Osteoblast (primary cell): Measurements from ENCODE around the gene NUTM2G. TPM values are rescaled to one million over a fixed set of nuclear protein-coding genes. Genes with fewer than 3 reads are reported as not detected.
A peak's percentile ranks its signal among the peaks of the same experiment; 100 is the strongest.
"Not testable (repeated sequence)": the region's sequence is repeated elsewhere in the genome, so short reads cannot be mapped to it uniquely, and the experiment has no call there.

Experiments
- DNase-seq: peaks from one replicate; pipeline ENCODE4 v3.0.0; 2011; ENCODE audit warnings: low spot score, mixed read lengths; ENCODE audit not compliant: insufficient read length; ENCODE audit errors: missing footprints
- H2AFZ ChIP-seq: 2 replicates; pipeline ENCODE4 v1.6.0; 2011; ENCODE audit warnings: mild to moderate bottlenecking, low read length
- H3K27ac ChIP-seq: 2 replicates; pipeline ENCODE4 v1.5.1; 2011; ENCODE audit warnings: mild to moderate bottlenecking, low read depth, low read length, moderate library complexity
- H3K27me3 ChIP-seq: 2 replicates; pipeline ENCODE4 v1.6.0; 2012; ENCODE audit warnings: mild to moderate bottlenecking, control low read depth, inconsistent platforms, low read length, moderate library complexity; ENCODE audit not compliant: insufficient read depth
- H3K36me3 ChIP-seq: 2 replicates; pipeline ENCODE4 v1.5.1; 2011; ENCODE audit warnings: mild to moderate bottlenecking, low read length, control low read depth, moderate library complexity; ENCODE audit not compliant: insufficient read depth
- H3K4me1 ChIP-seq: 2 replicates; pipeline ENCODE4 v1.5.1; 2011; ENCODE audit warnings: mild to moderate bottlenecking, low read length, control low read depth, moderate library complexity; ENCODE audit not compliant: insufficient read depth
- H3K4me2 ChIP-seq: 2 replicates; pipeline ENCODE4 v1.6.0; 2011; ENCODE audit warnings: mild to moderate bottlenecking, low read length; ENCODE audit not compliant: insufficient read depth
- H3K4me3 ChIP-seq: fragments of 200-600 bp; sonication (generic); 3 replicates; pipeline ENCODE4 v1.5.1; 2012; ENCODE audit warnings: mild to moderate bottlenecking, low read length, inconsistent platforms; ENCODE audit not compliant: insufficient read depth
- H3K79me2 ChIP-seq: 2 replicates; pipeline ENCODE4 v1.6.0; 2012; ENCODE audit warnings: mild to moderate bottlenecking, low read length, control low read depth, inconsistent platforms; ENCODE audit not compliant: insufficient read depth
- H3K9me3 ChIP-seq: 2 replicates; pipeline ENCODE4 v1.5.1; 2011; ENCODE audit warnings: low read depth, low read length, control low read depth
- H4K20me1 ChIP-seq: 2 replicates; pipeline ENCODE4 v1.6.0; 2012; ENCODE audit warnings: mild to moderate bottlenecking, low read length, control low read depth; ENCODE audit not compliant: insufficient read depth
- total RNA-seq: library from RNA; depleted of rRNA; stranded (reverse); fragments of >200 nt; gene quantifications from 2 replicates; pipeline ENCODE4 v1.2.3, GENCODE V29; 2012

NUTM2G gene
- total RNA-seq, 1 donor, result not detected

- not testable (repeated sequence) for H3K4me3 ChIP-seq, H3K79me2 ChIP-seq
Observed at GRCh38 chr9:96918550-96918949, 10.1 kb upstream of the NUTM2G start.

DNA sequence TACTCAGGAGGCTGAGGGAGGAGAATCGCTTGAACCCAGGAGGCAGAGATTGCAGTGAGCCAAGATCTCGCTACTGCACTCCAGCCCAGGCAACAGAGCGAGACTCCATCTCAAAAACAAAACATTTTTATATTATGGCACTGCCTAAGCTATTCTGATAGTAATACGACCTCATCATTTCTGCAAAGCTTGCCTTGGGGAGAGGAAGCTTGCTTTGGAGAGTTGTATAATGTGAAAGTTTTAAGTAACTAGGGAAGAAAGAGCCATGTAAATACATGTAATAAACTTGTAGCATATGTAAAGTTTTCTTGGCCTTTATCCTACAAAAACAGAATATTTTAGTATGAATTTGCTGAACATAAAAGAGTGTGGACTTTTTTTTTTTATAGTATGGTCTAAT, 7.8 kb upstream of the NUTM2G start:
- H3K9me3 ChIP-seq, result not testable (repeated sequence)

More at GRCh38 chr9:96918550-96918949, 10.1 kb upstream of the NUTM2G start:
- not testable (repeated sequence) for DNase-seq, H3K36me3 ChIP-seq, H3K4me1 ChIP-seq, H2AFZ ChIP-seq, H3K9me3 ChIP-seq, H3K27ac ChIP-seq, H3K4me2 ChIP-seq, H4K20me1 ChIP-seq, H3K27me3 ChIP-seq

GRCh38 chr9:96925587-96925986, 3.1 kb upstream of the NUTM2G start:
- H3K4me2 ChIP-seq, H3K4me1 ChIP-seq, H4K20me1 ChIP-seq, H3K27me3 ChIP-seq, H3K27ac ChIP-seq, DNase-seq, H3K79me2 ChIP-seq, H3K9me3 ChIP-seq, H2AFZ ChIP-seq, H3K4me3 ChIP-seq, H3K36me3 ChIP-seq: not testable (repeated sequence)

More for the DNA sequence above, 7.8 kb upstream of the NUTM2G start:
- not testable (repeated sequence) for H3K27me3 ChIP-seq, H3K4me3 ChIP-seq, H3K4me1 ChIP-seq, H3K79me2 ChIP-seq, H2AFZ ChIP-seq, H4K20me1 ChIP-seq, DNase-seq, H3K4me2 ChIP-seq, H3K36me3 ChIP-seq, H3K27ac ChIP-seq

DNA sequence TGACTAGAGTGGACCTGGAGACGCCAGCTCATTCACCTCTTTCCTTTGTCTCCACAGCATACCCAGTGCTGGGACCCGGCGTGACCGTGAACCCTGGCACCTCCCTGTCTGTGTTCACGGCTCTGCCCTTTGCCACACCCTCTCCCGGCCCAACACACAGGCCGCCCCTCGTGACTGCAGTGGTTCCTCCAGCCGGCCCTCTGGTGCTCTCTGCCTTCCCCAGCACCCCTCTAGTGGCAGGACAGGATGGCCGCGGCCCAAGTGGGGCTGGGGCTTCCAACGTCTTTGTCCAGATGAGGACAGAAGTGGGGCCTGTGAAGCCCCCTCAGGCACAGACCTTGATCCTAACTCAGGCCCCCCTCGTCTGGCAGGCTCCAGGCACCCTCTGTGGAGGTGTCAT, 3.0 kb downstream of the NUTM2G start:
- not testable (repeated sequence) for H3K27me3 ChIP-seq, DNase-seq, H3K4me3 ChIP-seq, H3K79me2 ChIP-seq, H3K4me1 ChIP-seq, H2AFZ ChIP-seq, H3K27ac ChIP-seq, H4K20me1 ChIP-seq, H3K4me2 ChIP-seq, H3K9me3 ChIP-seq, H3K36me3 ChIP-seq

GRCh38 chr9:96934097-96934496, 5.5 kb downstream of the NUTM2G start:
- H3K79me2 ChIP-seq, H3K9me3 ChIP-seq, H3K4me2 ChIP-seq, H3K27ac ChIP-seq, H2AFZ ChIP-seq, H3K27me3 ChIP-seq, H3K4me1 ChIP-seq, H3K4me3 ChIP-seq, H4K20me1 ChIP-seq, DNase-seq, H3K36me3 ChIP-seq: not testable (repeated sequence)

DNA sequence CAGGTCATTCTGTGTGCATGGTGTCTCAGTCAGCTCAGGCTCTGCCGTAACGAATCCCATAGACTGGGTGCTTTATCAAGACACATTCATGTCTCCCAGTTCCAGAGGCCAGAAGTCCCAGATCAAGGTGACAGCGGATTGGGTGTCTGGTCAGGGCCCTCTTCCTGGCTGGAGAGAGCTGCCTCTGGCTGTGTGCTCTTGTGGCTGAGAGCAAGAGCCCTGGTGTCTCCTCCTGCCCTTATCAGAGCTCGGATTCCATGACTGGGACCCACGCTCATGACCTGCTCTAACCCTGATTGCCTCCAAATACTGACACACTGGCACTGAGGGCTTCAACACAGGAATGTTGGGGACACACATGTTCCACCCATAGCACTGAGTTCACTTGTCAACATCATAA, 6.1 kb downstream of the NUTM2G start:
- H3K36me3 ChIP-seq, H3K4me3 ChIP-seq, H3K9me3 ChIP-seq, H3K27ac ChIP-seq, H3K27me3 ChIP-seq, H3K79me2 ChIP-seq, H3K4me2 ChIP-seq, H3K4me1 ChIP-seq, H4K20me1 ChIP-seq, DNase-seq, H2AFZ ChIP-seq: not testable (repeated sequence)

- not testable (repeated sequence) for H3K36me3 ChIP-seq, H3K79me2 ChIP-seq, H3K4me1 ChIP-seq, H3K27me3 ChIP-seq, H3K9me3 ChIP-seq, H4K20me1 ChIP-seq, H3K27ac ChIP-seq, H3K4me3 ChIP-seq, H2AFZ ChIP-seq, H3K4me2 ChIP-seq
- DNase-seq, result peak; percentile 2
Observed at GRCh38 chr9:96935401-96935800, 6.8 kb downstream of the NUTM2G start.

- H3K4me3 ChIP-seq, H4K20me1 ChIP-seq, H3K36me3 ChIP-seq, H3K27me3 ChIP-seq, H3K9me3 ChIP-seq, H3K4me1 ChIP-seq, H3K27ac ChIP-seq, H2AFZ ChIP-seq, DNase-seq, H3K79me2 ChIP-seq, H3K4me2 ChIP-seq: not testable (repeated sequence)
Observed at GRCh38 chr9:96937442-96937841, 8.8 kb downstream of the NUTM2G start.

DNA sequence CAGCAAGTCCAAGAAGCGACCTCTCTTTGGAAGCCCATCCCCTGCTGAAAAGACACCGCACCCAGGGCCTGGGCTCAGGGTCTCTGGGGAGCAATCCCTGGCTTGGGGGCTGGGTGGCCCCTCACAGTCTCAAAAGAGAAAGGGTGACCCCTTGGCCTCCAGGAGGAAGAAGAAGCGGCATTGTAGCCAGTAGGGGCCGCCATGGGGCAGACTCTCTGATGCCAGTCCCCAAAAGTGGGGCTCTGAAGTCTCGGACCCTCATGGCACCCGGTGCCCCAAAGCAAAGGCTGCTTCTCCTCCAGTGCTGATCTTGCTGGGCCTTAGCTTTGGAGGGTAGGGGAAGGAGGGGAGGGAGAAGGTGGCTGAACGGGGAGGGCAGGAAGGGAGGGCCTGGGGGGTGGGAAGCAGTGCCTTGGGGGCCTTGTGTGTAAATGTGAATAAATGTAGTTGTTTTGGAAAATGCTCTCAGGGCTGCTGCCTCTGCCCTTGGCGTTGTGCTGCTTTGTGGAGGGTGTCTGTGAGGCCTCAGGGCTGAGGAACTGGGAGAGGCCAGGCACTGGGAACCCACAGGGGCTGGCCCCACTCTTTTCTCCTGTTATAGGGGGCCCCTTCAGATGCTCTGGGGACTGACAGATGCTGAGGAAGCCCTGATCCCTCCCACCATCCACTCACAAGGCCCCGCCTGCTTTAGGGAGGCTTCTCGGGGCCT, 10.5 kb downstream of the NUTM2G start:
- not testable (repeated sequence) for DNase-seq, H3K27ac ChIP-seq, H3K79me2 ChIP-seq, H3K27me3 ChIP-seq, H3K36me3 ChIP-seq, H3K9me3 ChIP-seq, H2AFZ ChIP-seq, H3K4me3 ChIP-seq, H4K20me1 ChIP-seq, H3K4me2 ChIP-seq, H3K4me1 ChIP-seq
